ENCODE results near the gene PPP1R14C. TPM values are rescaled to one million over a fixed set of nuclear protein-coding genes. Genes with fewer than 3 reads are reported as not detected.
A peak's percentile ranks its signal among the peaks of the same experiment; 100 is the strongest.
"Not testable (repeated sequence)": the region's sequence is repeated elsewhere in the genome, so short reads cannot be mapped to it uniquely, and the experiment has no call there.

Gene PPP1R14C
- total RNA-seq, 1 donor from 2014 or later: 42.3 TPM

GRCh38 chr6:150169181-150169580 lies 26.3 kb downstream of the PPP1R14C start:
- DNase-seq: no peak

GRCh38 chr6:150169609-150170008 lies 26.8 kb downstream of the PPP1R14C start:
- DNase-seq: no peak

- DNase-seq: no peak
Observed at GRCh38 chr6:150172929-150173328, 30.1 kb downstream of the PPP1R14C start.

- DNase-seq: peak; percentile 32
Observed at GRCh38 chr6:150175586-150176151, 32.8 kb downstream of the PPP1R14C start.

- DNase-seq: peak; percentile 13
Observed at GRCh38 chr6:150176152-150176551, 33.3 kb downstream of the PPP1R14C start.

GRCh38 chr6:150176659-150177058 lies 33.8 kb downstream of the PPP1R14C start:
- DNase-seq: no peak

GRCh38 chr6:150177259-150177951 lies 34.6 kb downstream of the PPP1R14C start:
- no peak for DNase-seq

GRCh38 chr6:150177952-150178520 lies 35.2 kb downstream of the PPP1R14C start:
- peak; percentile 62 for DNase-seq

GRCh38 chr6:150179030-150179429 lies 36.2 kb downstream of the PPP1R14C start:
- DNase-seq: no peak

- DNase-seq: not testable (repeated sequence)
Observed at GRCh38 chr6:150179907-150180424, 37.1 kb downstream of the PPP1R14C start.

GRCh38 chr6:150180517-150180916 lies 37.7 kb downstream of the PPP1R14C start:
- no peak for DNase-seq

- DNase-seq: no peak
Observed at GRCh38 chr6:150182460-150183078, 39.7 kb downstream of the PPP1R14C start.

GRCh38 chr6:150183105-150183504 lies 40.3 kb downstream of the PPP1R14C start:
- no peak for DNase-seq

GRCh38 chr6:150183966-150184365 lies 41.1 kb downstream of the PPP1R14C start:
- DNase-seq: no peak

GRCh38 chr6:150184850-150185731 lies 42.2 kb downstream of the PPP1R14C start:
- no peak for DNase-seq

GRCh38 chr6:150185732-150186117 lies 42.9 kb downstream of the PPP1R14C start:
- DNase-seq: no peak

GRCh38 chr6:150186129-150186898 lies 43.5 kb downstream of the PPP1R14C start:
- DNase-seq: no peak

- DNase-seq: not testable (repeated sequence)
Observed at GRCh38 chr6:150187433-150187832, 44.6 kb downstream of the PPP1R14C start.

GRCh38 chr6:150189122-150189521 lies 46.3 kb downstream of the PPP1R14C start:
- DNase-seq: no peak

- DNase-seq: no peak
Observed at GRCh38 chr6:150191809-150192208, 49.0 kb downstream of the PPP1R14C start.

GRCh38 chr6:150194195-150194594 lies 51.4 kb downstream of the PPP1R14C start:
- no peak for DNase-seq

All from tongue (tissue), 2 donors.